ENCODE measurements around the gene SLC16A4. TPM values are rescaled to one million over a fixed set of nuclear protein-coding genes. Genes with fewer than 3 reads are reported as not detected.
A peak's percentile ranks its signal among the peaks of the same experiment; 100 is the strongest.

SLC16A4 gene
- total RNA-seq, 2 experiments from 2014 or later, result not detected

- no peak overlapping the region for H3K4me3 ChIP-seq (ENCODE audit: low read length)
- H3K36me3 ChIP-seq (ENCODE audit: insufficient read depth, low read length), result peaks cover 11% of the 10 kb centered on the region
- intact Hi-C loops (cut with DNase I, micrococcal nuclease), result no loop called here
- Mint-ChIP-seq H3K27ac (peak overlapping the region; percentile 73), H3K36me3 (ENCODE audit: low read depth) (peaks cover 23% of the 10 kb centered on the region), H3K4me3 (peak overlapping the region; percentile 76), H3K9me3 (no peaks in the 10 kb centered on the region), H3K4me1 (ENCODE audit: low read depth) (peaks cover 35% of the 10 kb centered on the region), H3K27me3 (no peaks in the 10 kb centered on the region)
- ChIA-PET POLR2A (interaction anchor here (3.3 to 7.9 kb wide), 3 partner anchors 72 to 302 kb away, joined by 33 to 199 read pairs (median 61); partner anchors contain the start of genes KCNC4, LAMTOR5 and STRIP1), CTCF (interaction anchor here (1.0 to 4.8 kb wide), 5 partner anchors 24 to 139 kb away, joined by 4 to 62 read pairs (median 7); partner anchors contain the start of gene KCNC4)
- TF ChIP-seq CTCF (IDR thresholded peaks at IDR 0.05), result no peak
- H3K27me3 ChIP-seq (ENCODE audit: control insufficient read depth in 1 of 2, insufficient read depth in 2 of 2, low read length in 2 of 2), result no peaks in the 10 kb centered on the region
- ATAC-seq (ENCODE audit: poor library complexity), result no peak
- no peak for DNase-seq
- no peaks in the 10 kb centered on the region for H3K9me3 ChIP-seq (ENCODE audit: control insufficient read depth in 1 of 2, insufficient read depth in 1 of 2, low read length in 2 of 2)
- peaks cover 25% of the 10 kb centered on the region for H3K4me1 ChIP-seq (ENCODE audit: insufficient read depth, low read length)
- no peak overlapping the region for H3K27ac ChIP-seq (ENCODE audit: low read depth in 1 of 2, low read length in 2 of 2)
Observed at GRCh38 chr1:110336300-110337039, 54.4 kb downstream of the SLC16A4 start.

DNA sequence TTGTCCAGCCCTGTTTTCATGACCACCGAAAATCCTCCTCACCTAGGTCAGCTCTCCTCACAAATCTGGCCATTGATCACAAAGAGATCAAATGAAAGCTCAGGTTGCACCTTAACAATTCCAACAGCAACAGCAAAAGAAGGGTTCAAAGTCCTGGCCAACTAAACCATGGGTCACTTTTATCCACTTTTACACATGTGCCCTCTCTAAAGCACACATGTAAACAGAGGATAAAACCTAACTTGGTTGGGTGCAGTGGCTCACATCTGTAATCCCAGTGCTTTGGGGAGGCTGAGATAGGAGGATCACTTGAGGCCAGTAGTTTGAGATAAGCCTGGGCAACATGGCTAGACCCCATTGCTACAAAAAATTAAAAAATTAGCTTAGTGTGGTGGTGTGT is 55.6 kb downstream of the SLC16A4 start:
- DNase-seq, result no peak
- Mint-ChIP-seq H3K9me3 (no peaks in the 10 kb centered on the region), H3K4me1 (ENCODE audit: low read depth) (peaks cover 23% of the 10 kb centered on the region), H3K27ac (no peak overlapping the region), H3K36me3 (ENCODE audit: low read depth) (peaks cover 11% of the 10 kb centered on the region), H3K27me3 (no peaks in the 10 kb centered on the region), H3K4me3 (no peak overlapping the region)
- ChIA-PET CTCF (interaction anchor here (1.3 to 4.8 kb wide), 3 partner anchors 23 to 125 kb away, joined by 5 to 62 read pairs (median 7); partner anchors contain the start of gene KCNC4), POLR2A (interaction anchor here (7.9 kb wide), 1 partner anchor 125 kb away, joined by 199 read pairs; the partner anchor contains the start of gene KCNC4)
- H3K9me3 ChIP-seq (ENCODE audit: control insufficient read depth in 1 of 2, insufficient read depth in 1 of 2, low read length in 2 of 2), result no peaks in the 10 kb centered on the region
- no peaks in the 10 kb centered on the region for H3K36me3 ChIP-seq (ENCODE audit: insufficient read depth, low read length)
- H3K4me3 ChIP-seq (ENCODE audit: low read length), result no peak overlapping the region
- H3K27ac ChIP-seq (ENCODE audit: low read depth in 1 of 2, low read length in 2 of 2), result no peak overlapping the region
- no peak for ATAC-seq (ENCODE audit: poor library complexity)
- intact Hi-C loops (cut with DNase I, micrococcal nuclease), result no loop called here
- no peak for TF ChIP-seq CTCF (IDR thresholded peaks at IDR 0.05)
- H3K4me1 ChIP-seq (ENCODE audit: insufficient read depth, low read length), result peaks cover 13% of the 10 kb centered on the region
- no peaks in the 10 kb centered on the region for H3K27me3 ChIP-seq (ENCODE audit: control insufficient read depth in 1 of 2, insufficient read depth in 2 of 2, low read length in 2 of 2)

DNA sequence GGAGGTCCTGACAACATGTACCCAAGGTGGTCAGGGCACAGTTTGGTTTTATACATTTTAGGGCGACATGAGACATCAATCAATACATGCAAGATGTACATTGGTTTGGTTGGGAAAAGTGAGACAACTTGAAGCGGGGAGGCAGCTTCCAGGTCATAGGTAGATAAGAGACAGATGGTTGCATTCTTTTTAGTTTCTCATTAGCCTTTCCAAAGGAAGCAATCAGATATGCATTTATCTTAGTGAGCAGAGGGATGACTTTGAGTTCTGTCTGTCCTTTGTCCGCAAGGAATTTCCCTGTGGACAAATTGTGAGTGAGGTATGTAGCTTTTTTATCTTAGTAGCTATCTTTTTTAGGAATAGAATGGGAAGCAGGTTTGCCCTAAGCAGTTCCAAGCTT is 62.1 kb downstream of the SLC16A4 start:
- intact Hi-C loops (cut with DNase I, micrococcal nuclease), result no loop called here

More for the DNA sequence above, 62.1 kb downstream of the SLC16A4 start:
- no peak overlapping the region for H3K4me3 ChIP-seq (ENCODE audit: low read length)
- Mint-ChIP-seq H3K4me1 (ENCODE audit: low read depth) (no peaks in the 10 kb centered on the region), H3K36me3 (ENCODE audit: low read depth) (no peaks in the 10 kb centered on the region), H3K9me3 (no peaks in the 10 kb centered on the region), H3K4me3 (no peak overlapping the region), H3K27me3 (no peaks in the 10 kb centered on the region), H3K27ac (no peak overlapping the region)
- H3K36me3 ChIP-seq (ENCODE audit: insufficient read depth, low read length), result no peaks in the 10 kb centered on the region
- no peaks in the 10 kb centered on the region for H3K27me3 ChIP-seq (ENCODE audit: control insufficient read depth in 1 of 2, insufficient read depth in 2 of 2, low read length in 2 of 2)
- H3K9me3 ChIP-seq (ENCODE audit: control insufficient read depth in 1 of 2, insufficient read depth in 1 of 2, low read length in 2 of 2), result no peaks in the 10 kb centered on the region
- ChIA-PET POLR2A (no interaction called here), CTCF (interaction anchor here (1.7 kb wide), 1 partner anchor 10 kb away, joined by 4 read pairs; the partner anchor contains the start of gene RBM15)
- ATAC-seq (ENCODE audit: poor library complexity) (no peak), DNase-seq (no peak)
- no peak overlapping the region for H3K27ac ChIP-seq (ENCODE audit: low read depth in 1 of 2, low read length in 2 of 2)
- TF ChIP-seq CTCF (IDR thresholded peaks at IDR 0.05), result no peak
- H3K4me1 ChIP-seq (ENCODE audit: insufficient read depth, low read length), result no peaks in the 10 kb centered on the region
